NT2/D1 (cell line): ENCODE results near the gene TSSK2.

ENCODE experiments used
- SUZ12 ChIP-seq: IDR thresholded peaks from 2 replicates; pipeline ENCODE4 v1.6.1; 2011; ENCODE audit not compliant: insufficient read length, insufficient read depth; ENCODE audit errors: extremely low read depth
- ZNF274 ChIP-seq: IDR thresholded peaks from 2 replicates; pipeline ENCODE4 v1.6.1; 2011; ENCODE audit warnings: mild to moderate bottlenecking, low read depth, low read length

DNA sequence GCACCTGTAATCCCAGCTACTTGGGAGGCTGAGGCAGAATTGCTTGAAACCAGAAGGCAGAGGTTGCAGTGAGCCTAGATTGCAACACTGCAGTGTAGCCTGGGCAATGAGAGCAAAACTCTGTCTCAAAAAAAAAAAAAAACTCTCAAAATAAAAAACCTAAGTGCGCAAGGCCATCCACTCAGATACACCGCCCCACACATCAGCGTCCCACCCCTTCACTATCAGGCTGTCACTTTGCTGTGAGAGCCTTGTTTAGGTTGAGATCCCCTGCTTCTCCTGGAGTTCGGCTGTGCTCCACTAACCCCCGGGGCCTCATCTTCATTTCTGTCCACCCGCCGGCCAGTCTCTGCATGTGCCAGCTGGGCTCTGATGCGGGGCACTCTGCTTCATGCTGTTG, 35.3 kb downstream of the TSSK2 start:
- TF ChIP-seq SUZ12 (no peak), ZNF274 (no peak)
